GM18909 (cell line): ENCODE measurements around the gene TSHB.
"Not testable (repeated sequence)": the region's sequence is repeated elsewhere in the genome, so short reads cannot be mapped to it uniquely, and the experiment has no call there.

ENCODE experiments used
- ATAC-seq: cut with Tn5 transposase; IDR thresholded peaks from one replicate; pipeline ENCODE4 v1.9.1; 2021; ENCODE audit warnings: mild to moderate bottlenecking; ENCODE audit not compliant: unreplicated experiment, poor library complexity

The TSHB gene

DNA sequence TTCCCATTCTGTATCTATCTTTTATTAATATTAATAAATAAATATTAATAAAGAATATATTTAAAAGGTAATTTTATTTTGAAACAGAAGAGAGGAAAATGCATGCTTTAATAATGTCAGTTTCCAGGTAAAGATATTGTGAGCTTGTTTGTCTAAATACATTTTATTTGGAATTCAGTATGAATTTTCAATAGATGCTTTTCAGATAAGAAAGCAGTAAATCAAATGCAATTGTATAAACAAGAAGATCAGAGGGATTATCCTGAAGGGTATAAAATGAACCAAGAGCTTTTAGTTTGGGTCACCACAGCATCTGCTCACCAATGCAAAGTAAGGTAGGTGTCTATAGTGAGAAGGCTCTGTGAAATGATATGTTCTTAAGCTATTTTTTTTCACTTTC is at the start of gene TSHB:
Gene TSHB (plus strand): TSS at position 301 of the 400 bp plus-strand sequence. CDS start 3,537 bp downstream, outside the sequence.
- ATAC-seq: no peak

- no peak for ATAC-seq
Measured at GRCh38 chr1:114982251-114982650, 47.4 kb upstream of the TSHB start.

DNA sequence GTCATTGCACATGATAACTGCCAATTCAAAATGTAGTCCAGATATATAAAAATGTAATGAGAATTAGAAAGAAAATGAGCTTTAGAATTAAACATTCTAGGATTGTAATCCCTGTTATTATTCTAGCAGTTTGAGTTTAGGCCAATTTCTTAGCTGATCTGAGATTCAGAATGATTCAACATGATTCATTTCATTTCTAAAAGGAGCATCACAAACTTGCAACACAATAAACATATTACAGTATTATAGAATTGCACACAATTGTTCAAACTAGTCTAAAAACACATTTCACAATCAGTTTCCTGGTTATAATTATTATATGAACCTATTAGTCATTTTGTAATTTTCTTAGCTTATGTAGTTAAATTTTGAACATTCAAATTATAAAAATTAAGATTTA is 43.3 kb upstream of the TSHB start:
- no peak for ATAC-seq

DNA sequence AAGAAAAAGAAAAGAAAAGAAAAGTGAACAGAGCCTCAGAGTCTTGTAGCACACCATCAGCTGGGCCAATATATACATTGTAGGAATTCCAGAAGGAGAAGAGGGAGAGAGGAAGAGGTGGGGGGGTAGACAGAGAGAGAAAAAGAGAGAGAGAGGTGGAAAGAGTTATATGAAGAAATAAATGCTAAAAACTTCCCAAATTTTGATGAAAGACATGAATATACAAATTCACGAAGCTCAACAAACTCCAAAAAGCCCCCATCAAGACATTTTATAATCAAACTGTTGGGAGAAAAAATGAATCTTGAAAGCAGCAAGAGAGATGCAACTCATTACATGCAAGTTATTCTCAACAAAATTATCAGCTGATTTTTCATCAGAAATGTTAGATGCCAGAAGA is 41.5 kb upstream of the TSHB start:
- no peak for ATAC-seq

DNA sequence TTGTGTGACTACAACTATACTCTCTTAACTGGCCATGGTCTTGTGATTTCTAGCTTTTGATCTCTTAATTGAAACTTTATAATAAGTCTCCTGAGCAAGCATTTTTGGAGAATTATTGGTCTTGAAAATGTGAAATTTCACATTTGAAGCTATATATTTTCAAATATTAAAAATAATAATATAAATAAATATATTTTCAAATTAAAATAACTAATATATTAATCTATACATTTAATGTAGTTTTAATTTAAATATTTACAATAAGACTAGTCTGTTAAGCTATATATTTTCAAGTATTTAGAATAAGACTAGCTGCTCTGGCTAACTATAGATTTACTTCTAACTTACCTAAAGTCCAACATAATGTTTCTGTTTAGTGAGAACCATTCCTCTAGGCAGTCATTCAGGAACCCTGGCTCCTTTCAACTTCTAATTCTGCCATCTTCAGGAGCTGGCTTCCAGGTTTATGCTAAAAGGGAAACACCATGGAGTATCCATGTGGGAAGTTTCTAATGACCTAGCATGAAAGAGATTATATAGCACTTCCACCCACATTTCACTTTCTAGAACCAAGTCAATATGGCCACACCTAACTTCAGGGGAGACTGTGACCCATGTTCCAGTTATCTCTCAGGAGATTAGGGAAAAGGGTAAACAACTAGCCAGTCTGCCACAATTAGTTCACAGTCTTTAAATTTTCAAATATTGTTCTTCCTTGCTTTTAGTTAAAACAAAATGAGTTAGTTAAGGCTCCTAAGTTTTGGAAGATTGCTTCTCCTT is 31.9 kb upstream of the TSHB start:
- ATAC-seq: no peak

- ATAC-seq: no peak
Measured at GRCh38 chr1:115006191-115006590, 23.4 kb upstream of the TSHB start.

- no peak for ATAC-seq
Measured at GRCh38 chr1:115012006-115012405, 17.6 kb upstream of the TSHB start.

DNA sequence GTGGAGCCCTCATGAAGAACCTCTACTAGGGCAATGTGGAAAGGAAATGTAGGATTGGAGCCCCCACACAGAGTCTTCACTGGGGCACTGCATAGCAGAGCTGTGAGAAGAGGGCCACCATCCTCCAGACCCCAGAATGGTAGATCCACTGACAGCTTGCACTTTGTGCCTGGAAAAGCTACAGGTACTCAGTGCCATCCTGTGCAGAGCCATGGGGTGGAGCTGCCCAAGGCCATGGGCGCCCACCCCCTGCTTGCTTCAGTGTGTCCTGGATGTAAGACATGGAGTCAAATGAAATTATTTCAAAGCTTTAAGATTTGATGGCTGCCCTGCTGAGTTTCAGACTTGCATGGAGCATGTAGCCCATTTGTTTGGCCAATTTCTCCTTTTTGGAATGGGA is 17.2 kb upstream of the TSHB start:
- ATAC-seq: no peak

- no peak for ATAC-seq
Measured at GRCh38 chr1:115013792-115014191, 15.8 kb upstream of the TSHB start.

DNA sequence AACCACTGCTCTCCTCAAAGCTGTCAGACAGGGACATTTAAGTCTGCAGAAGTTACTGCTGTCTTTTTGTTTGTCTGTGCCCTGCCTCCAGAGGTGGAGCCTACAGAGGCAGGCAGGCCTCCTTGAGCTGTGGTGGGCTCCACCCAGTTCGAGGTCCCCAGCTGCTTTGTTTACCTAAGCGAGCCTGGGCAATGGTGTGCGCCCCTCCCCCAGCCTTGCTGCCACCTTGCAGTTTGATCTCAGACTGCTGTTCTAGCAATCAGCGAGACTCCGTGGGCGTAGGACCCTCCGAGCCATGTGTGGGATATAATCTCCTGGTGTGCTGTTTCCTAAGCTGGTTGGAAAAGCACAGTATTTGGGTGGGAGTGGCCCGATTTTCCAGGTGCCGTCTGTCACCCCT is 10.1 kb upstream of the TSHB start:
- not testable (repeated sequence) for ATAC-seq

GRCh38 chr1:115021145-115021544 is 8.5 kb upstream of the TSHB start:
- no peak for ATAC-seq

DNA sequence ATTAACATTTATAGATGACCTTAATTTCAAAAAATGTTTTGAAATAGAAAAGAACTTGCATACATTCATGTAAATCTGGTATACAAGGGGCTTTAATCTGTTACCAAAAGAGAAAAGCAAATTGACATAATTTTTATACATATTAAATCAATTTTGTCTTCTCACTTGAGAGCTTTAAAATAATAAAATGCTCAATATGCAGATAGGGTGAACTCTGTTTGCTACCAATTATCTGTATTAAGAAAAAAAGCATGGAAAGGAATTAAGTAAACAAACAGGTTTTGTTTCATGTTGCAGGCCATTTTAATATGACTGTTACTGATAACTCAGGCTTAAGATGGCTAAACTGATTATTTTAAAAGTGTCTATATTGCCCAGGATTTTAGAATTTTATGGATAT is 6.0 kb upstream of the TSHB start:
- ATAC-seq: no peak

GRCh38 chr1:115031595-115031994 is 2.0 kb downstream of the TSHB start:
- no peak for ATAC-seq

DNA sequence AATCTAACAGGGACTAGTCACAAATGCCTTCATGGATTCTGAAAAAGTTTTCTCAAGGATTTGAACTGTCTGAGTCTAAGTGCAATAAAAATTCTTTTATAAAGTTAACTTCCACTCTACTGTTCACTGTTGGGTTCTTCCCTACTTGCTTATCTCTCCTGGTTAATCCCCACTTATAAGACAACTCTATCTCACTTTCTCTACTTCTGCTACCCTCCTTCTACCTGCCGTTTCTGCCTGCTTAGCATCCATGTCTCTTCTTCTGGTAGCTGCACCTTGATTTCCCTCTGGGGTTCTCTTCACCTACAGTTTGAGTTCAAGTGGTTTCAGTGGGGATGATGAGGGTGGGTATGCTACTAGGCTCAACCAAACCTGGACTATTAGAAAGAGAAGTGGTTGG is 6.0 kb downstream of the TSHB start:
- no peak for ATAC-seq

DNA sequence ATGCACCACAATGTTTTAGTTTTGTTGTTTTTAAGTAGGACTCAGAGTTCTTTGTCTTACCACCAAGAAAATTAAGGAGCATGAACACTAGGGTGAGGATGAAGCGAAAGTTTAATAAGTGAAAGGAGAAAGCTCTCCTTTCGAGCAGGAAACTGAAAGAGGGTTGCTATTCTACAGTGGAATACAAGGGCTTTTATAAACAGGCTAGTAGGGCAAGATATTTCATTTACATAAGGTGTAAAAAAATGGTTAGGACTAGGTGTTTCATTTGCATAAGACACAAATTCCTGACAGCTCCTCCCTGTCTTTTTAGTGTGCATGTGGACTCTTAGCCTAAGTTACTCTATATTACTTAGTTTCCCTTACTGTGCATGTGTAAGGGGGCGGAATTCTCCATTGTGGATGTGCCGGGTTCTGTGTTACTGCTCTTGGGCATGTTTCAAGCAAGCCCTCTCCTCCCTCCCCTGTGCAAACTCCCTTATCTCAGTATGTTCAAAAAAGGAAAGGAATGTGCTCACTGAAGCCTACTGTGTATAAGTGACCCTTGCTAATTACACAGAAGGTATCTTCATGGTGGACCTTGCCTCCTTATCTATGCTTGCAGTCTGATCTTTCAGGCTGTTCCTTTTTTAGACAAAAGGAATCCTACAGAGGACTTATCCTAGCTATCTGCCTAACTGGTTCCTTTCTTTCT is 7.3 kb downstream of the TSHB start:
- no peak for ATAC-seq

GRCh38 chr1:115040501-115040900 is 10.9 kb downstream of the TSHB start:
- ATAC-seq: no peak

GRCh38 chr1:115041654-115042053 is 12.0 kb downstream of the TSHB start:
- no peak for ATAC-seq

GRCh38 chr1:115046751-115047150 is 17.1 kb downstream of the TSHB start:
- ATAC-seq: no peak

- no peak for ATAC-seq
Measured at GRCh38 chr1:115051850-115052249, 22.2 kb downstream of the TSHB start.

- peak; percentile 84 for ATAC-seq
Measured at GRCh38 chr1:115052454-115053083, 22.9 kb downstream of the TSHB start.

DNA sequence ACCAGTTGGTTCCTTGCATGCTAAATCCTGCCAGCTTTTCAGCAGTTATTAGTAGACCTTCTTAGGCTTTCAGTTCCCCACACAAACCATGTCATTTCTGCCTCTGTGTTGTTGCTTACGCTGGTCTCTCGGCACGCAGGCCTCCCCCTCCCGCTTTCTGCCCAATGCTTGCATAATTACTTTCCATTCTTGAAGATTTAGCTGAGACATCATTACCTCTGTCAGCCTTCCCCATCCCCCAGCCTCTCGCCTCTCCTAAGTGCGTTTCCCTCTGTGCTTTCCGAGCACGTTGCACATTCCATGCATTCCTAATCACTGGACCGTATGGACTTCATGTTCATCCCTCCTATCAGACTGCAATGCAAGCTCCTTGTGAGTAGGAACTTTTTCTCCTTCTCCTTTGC is 26.8 kb downstream of the TSHB start:
- no peak for ATAC-seq
